Neural cell (in vitro differentiated cells): ENCODE results near the gene PRDX5. TPM values are rescaled to one million over a fixed set of nuclear protein-coding genes. Genes with fewer than 3 reads are reported as not detected.

ENCODE experiments used
- H2AFZ ChIP-seq: fragments of 200-600, 300-800 bp; sonication (generic), shearing (Covaris generic); 2 replicates; pipeline ENCODE4 v1.6.0; 2014; ENCODE audit warnings: low read depth, mild to moderate bottlenecking, antibody characterized with exemption, low read length, moderate library complexity
- H3F3A ChIP-seq: fragments of 200-600 bp; shearing (Covaris generic); 2 replicates; pipeline ENCODE4 v1.6.1; 2016; ENCODE audit warnings: mild to moderate bottlenecking, moderate library complexity, mixed read lengths, antibody characterized with exemption, low read length; ENCODE audit not compliant: insufficient read depth, poor library complexity, severe bottlenecking
- H3K27ac ChIP-seq: fragments of 200-600, 300-800 bp; sonication (generic), shearing (Covaris generic); 2 replicates; pipeline ENCODE4 v1.5.1; 2014; ENCODE audit warnings: mild to moderate bottlenecking, low read length, moderate library complexity
- H3K27me3 ChIP-seq: fragments of 300-800, 200-600 bp; sonication (generic), shearing (Covaris generic); 2 replicates; pipeline ENCODE4 v1.6.0; 2014; ENCODE audit warnings: mild to moderate bottlenecking, low read depth, low read length, moderate library complexity; ENCODE audit not compliant: insufficient read depth
- H3K36me3 ChIP-seq: fragments of 300-800, 200-600 bp; sonication (generic), shearing (Covaris generic); 2 replicates; pipeline ENCODE4 v1.5.1; 2014; ENCODE audit warnings: mild to moderate bottlenecking, antibody characterized with exemption, low read length, moderate library complexity; ENCODE audit not compliant: insufficient read depth
- H3K4me2 ChIP-seq: fragments of 300-800, 200-600 bp; sonication (generic), shearing (Covaris generic); 2 replicates; pipeline ENCODE4 v1.6.0; 2014; ENCODE audit warnings: mild to moderate bottlenecking, low read length
- H3K4me3 ChIP-seq: fragments of 300-800, 200-600 bp; sonication (generic), shearing (Covaris generic); 2 replicates; pipeline ENCODE4 v1.5.1; 2014; ENCODE audit warnings: mild to moderate bottlenecking, low read length, moderate library complexity
- H3K79me2 ChIP-seq: fragments of 200-600 bp; shearing (Covaris generic); replicated peaks from 2 replicates; pipeline ENCODE4 v1.6.0; 2014; ENCODE audit warnings: mild to moderate bottlenecking, low read length, moderate library complexity; ENCODE audit not compliant: insufficient read depth
- H3K9ac ChIP-seq: fragments of 300-800, 200-600 bp; sonication (generic), shearing (Covaris generic); 2 replicates; pipeline ENCODE4 v1.6.1; 2016; ENCODE audit warnings: mild to moderate bottlenecking, low read length, mixed read lengths
- H3K9me2 ChIP-seq: fragments of 200-600 bp; shearing (Covaris generic); 2 replicates; pipeline ENCODE4 v1.6.1; 2016; ENCODE audit warnings: mild to moderate bottlenecking, low read length, mixed read lengths; ENCODE audit not compliant: insufficient read depth
- H3K9me3 ChIP-seq: fragments of 200-600, 300-800 bp; sonication (generic), shearing (Covaris generic); 2 replicates; pipeline ENCODE4 v1.6.1; 2016; ENCODE audit warnings: mild to moderate bottlenecking, mixed run types, low read length, moderate library complexity, mixed read lengths
- H4K20me1 ChIP-seq: fragments of 200-600 bp; shearing (Covaris generic); 2 replicates; pipeline ENCODE4 v1.6.1; 2016; ENCODE audit warnings: mild to moderate bottlenecking, mixed run types; ENCODE audit not compliant: insufficient read depth
- CTCF ChIP-seq: fragments of 450-650 bp; IDR thresholded peaks from 2 replicates; pipeline ENCODE4 v1.5.1; 2014; ENCODE audit warnings: antibody characterized with exemption, mild to moderate bottlenecking, moderate library complexity; ENCODE audit not compliant: poor library complexity, severe bottlenecking
- EP300 ChIP-seq: fragments of 450-650 bp; conservative IDR thresholded peaks from 2 replicates; pipeline ENCODE4 v1.6.1; 2014; ENCODE audit warnings: antibody characterized with exemption, mild to moderate bottlenecking, moderate library complexity; ENCODE audit not compliant: poor library complexity, severe bottlenecking
- EZH2 ChIP-seq: fragments of 200-600, 300-800 bp; shearing (Covaris generic), sonication (generic); IDR thresholded peaks from 2 replicates; pipeline ENCODE4 v1.6.1; 2014; ENCODE audit warnings: antibody characterized with exemption, low read length, borderline replicate concordance, mild to moderate bottlenecking; ENCODE audit not compliant: insufficient read depth, poor library complexity, severe bottlenecking
- MXI1 ChIP-seq: fragments of 450-650 bp; conservative IDR thresholded peaks from 2 replicates; pipeline ENCODE4 v1.6.1; 2014; ENCODE audit warnings: antibody characterized with exemption, mild to moderate bottlenecking; ENCODE audit not compliant: poor library complexity, severe bottlenecking
- POLR2AphosphoS5 ChIP-seq: IDR thresholded peaks from 2 replicates; pipeline ENCODE4 v1.6.1; 2012
- RAD21 ChIP-seq: fragments of 450-650 bp; conservative IDR thresholded peaks from 2 replicates; pipeline ENCODE4 v1.6.1; 2014; ENCODE audit warnings: antibody characterized with exemption, mild to moderate bottlenecking, moderate library complexity
- REST ChIP-seq: IDR thresholded peaks from 2 replicates; pipeline ENCODE4 v1.6.1; 2012; ENCODE audit warnings: borderline replicate concordance
- SMC3 ChIP-seq: fragments of 450-650 bp; conservative IDR thresholded peaks from 2 replicates; pipeline ENCODE4 v1.6.1; 2014; ENCODE audit warnings: antibody characterized with exemption, mild to moderate bottlenecking, moderate library complexity; ENCODE audit not compliant: poor library complexity
- TAF1 ChIP-seq: IDR thresholded peaks from 2 replicates; pipeline ENCODE4 v1.6.1; 2012; ENCODE audit warnings: low read depth
- polyA plus RNA-seq: library from polyadenylated mRNA; depleted of rRNA; stranded (reverse); fragments of >200 nt; gene quantifications from 2 replicates; pipeline ENCODE4 v1.2.3, GENCODE V29; 2014

PRDX5 gene
- polyA plus RNA-seq, 1 donor from 2014 or later = 452 TPM

- TF ChIP-seq POLR2AphosphoS5 (no peak), SMC3 (no peak), EZH2 (no peak), RAD21 (no peak), CTCF (no peak), REST (no peak), EP300 (no peak), TAF1 (no peak)
- no peak overlapping the region for H3K4me2 ChIP-seq
- no peaks in the 10 kb centered on the region for H3K9me3 ChIP-seq
- peak overlapping the region; percentile 90 for H3K4me3 ChIP-seq
- peaks cover 11% of the 10 kb centered on the region for H3K79me2 ChIP-seq
- no peaks in the 10 kb centered on the region for H3F3A ChIP-seq
- no peaks in the 10 kb centered on the region for H3K9me2 ChIP-seq
- peak overlapping the region; percentile 93 for H3K9ac ChIP-seq
- H2AFZ ChIP-seq = no peak overlapping the region
- H3K36me3 ChIP-seq = no peaks in the 10 kb centered on the region
- no peak overlapping the region for H3K27ac ChIP-seq
- no peaks in the 10 kb centered on the region for H4K20me1 ChIP-seq
- no peaks in the 10 kb centered on the region for H3K27me3 ChIP-seq
Measured at GRCh38 chr11:64283092-64283491, 34.8 kb upstream of the PRDX5 start.

GRCh38 chr11:64284048-64284961 lies 33.6 kb upstream of the PRDX5 start, which contains the start of gene BAD:
TSS of gene BAD (minus strand) at chr11:64284665. CDS start at chr11:64284368, 297 bp downstream.
- Histone ChIP-seq H3K9me3 (no peaks in the 10 kb centered on the region), H3K79me2 (peaks cover 11% of the 10 kb centered on the region), H3K27ac (peak within 1 kb of the TSS; percentile 92), H3K27me3 (peaks cover 2% of the 10 kb centered on the region), H3K9me2 (no peaks in the 10 kb centered on the region), H3K36me3 (no peaks in the 10 kb centered on the region), H3K9ac (peak within 1 kb of the TSS; percentile 93), H3K4me2 (peak within 1 kb of the TSS; percentile 97), H4K20me1 (no peaks in the 10 kb centered on the region), H3K4me3 (peak within 1 kb of the TSS; percentile 90), H2AFZ (peak within 1 kb of the TSS; percentile 65), H3F3A (no peaks in the 10 kb centered on the region)
- TF ChIP-seq MXI1 = peak; percentile 55
- TF ChIP-seq REST = peak; percentile 85
- TF ChIP-seq CTCF = no peak
- TF ChIP-seq TAF1 = peak; percentile 83
- peak; percentile 64 for TF ChIP-seq POLR2AphosphoS5
- no peak for TF ChIP-seq EP300
